GM12878 (cell line): Measurements from ENCODE around the gene CRY1. TPM values are rescaled to one million over a fixed set of nuclear protein-coding genes. Genes with fewer than 3 reads are reported as not detected.

Experiments
- ATAC-seq: fragments of 200-7000 bp; cut with Tn5 transposase; 3 replicates; pipeline ENCODE4 v1.9.1; 2020; ENCODE audit warnings: mild to moderate bottlenecking, moderate library complexity
- Bru-seq: library from RNA; stranded (reverse); fragments of 400-500 nt; gene quantifications from one replicate; lab custom pipeline; 2021; lab: Mats Ljungman, UMichigan
- BruChase-seq, 2 experiments: library from RNA; stranded (reverse); fragments of 400-500 nt; gene quantifications; one replicate each; lab custom pipeline; 2021; lab: Mats Ljungman, UMichigan
- BruUV-seq: library from RNA; stranded (reverse); fragments of 400-500 nt; replicated peaks from 2 replicates; lab custom pipeline; 2021; lab: Mats Ljungman, UMichigan
- CTCF ChIA-PET: fragments of 300-600 bp; sonication (Branson Sonifier 250); formaldehyde crosslinking; extraction: SDS; loops from one replicate; lab custom pipeline; 2021; ENCODE audit warnings: inconsistent platforms; lab: Yijun Ruan, JAX
- POLR2A ChIA-PET: fragments of 350-600 bp; formaldehyde crosslinking; extraction: SDS; loops from one replicate; lab custom pipeline; 2021; ENCODE audit warnings: inconsistent platforms; lab: Charles Lee
- RAD21 ChIA-PET: fragments of 300-600 bp; sonication (Branson Sonifier 250); formaldehyde crosslinking; loops from one replicate; lab custom pipeline; 2023; ENCODE audit warnings: antibody characterized with exemption; ENCODE audit not compliant: unreplicated experiment; lab: Charles Lee
- SMC1A ChIA-PET: fragments of 300-600 bp; sonication (Branson Sonifier 250); formaldehyde crosslinking; loops from one replicate; lab custom pipeline; 2023; ENCODE audit not compliant: unreplicated experiment, uncharacterized antibody; lab: Charles Lee
- DNase-seq: peaks from one replicate; pipeline ENCODE4 v3.0.0-alpha.2; 2011; ENCODE audit warnings: low read depth, low spot score
- FAIRE-seq: peaks from 3 replicates; lab custom pipeline; 2011; peaks lifted over from hg19 to GRCh38; lab: Jason Lieb, UNC
- H2AFZ ChIP-seq: 2 replicates; pipeline ENCODE4 v1.6.0; 2011; ENCODE audit warnings: low read depth, low read length, control low read depth; ENCODE audit not compliant: control insufficient read depth
- H3K27ac ChIP-seq: 2 replicates; pipeline ENCODE4 v1.5.1; 2011; ENCODE audit warnings: control low read depth; ENCODE audit not compliant: control insufficient read depth, insufficient read depth
- H3K27me3 ChIP-seq, 2 experiments: replicated peaks in 1 of 2; 2 replicates each; pipeline versions ENCODE4 v1.6.0 to v1.6.1; 2011; ENCODE audit warnings: low read length in 1 of 2; ENCODE audit not compliant: control insufficient read depth in 2 of 2, insufficient read depth in 2 of 2
- H3K36me3 ChIP-seq, 2 experiments: 2 replicates each; pipeline ENCODE4 v1.5.1; 2011; ENCODE audit warnings: low read length in 1 of 2; ENCODE audit not compliant: control insufficient read depth in 2 of 2, insufficient read depth in 2 of 2
- H3K4me1 ChIP-seq: 2 replicates; pipeline ENCODE4 v1.6.1; 2011; ENCODE audit warnings: mild to moderate bottlenecking, low read length, moderate library complexity, mixed read lengths; ENCODE audit not compliant: control insufficient read depth, insufficient read depth
- H3K4me2 ChIP-seq: 2 replicates; pipeline ENCODE4 v1.6.0; 2011; ENCODE audit warnings: control low read depth; ENCODE audit not compliant: control insufficient read depth, insufficient read depth
- H3K4me3 ChIP-seq: fragments of 200-600 bp; sonication (generic); 2 replicates; pipeline ENCODE4 v1.5.1; 2016
- H3K79me2 ChIP-seq: 2 replicates; pipeline ENCODE4 v1.6.0; 2011; ENCODE audit warnings: low read length; ENCODE audit not compliant: control insufficient read depth, insufficient read depth
- H3K9ac ChIP-seq: 2 replicates; pipeline ENCODE4 v1.8.0; 2011; ENCODE audit warnings: low read length, control low read depth, mixed read lengths; ENCODE audit not compliant: control insufficient read depth, insufficient read depth
- H3K9me3 ChIP-seq: replicated peaks from 3 replicates; pipeline ENCODE4 v1.5.1; 2011; ENCODE audit warnings: mild to moderate bottlenecking, low read length; ENCODE audit not compliant: control insufficient read depth, insufficient read depth
- H4K20me1 ChIP-seq: 2 replicates; pipeline ENCODE4 v1.6.0; 2011; ENCODE audit not compliant: control insufficient read depth, insufficient read depth
- E2F4 ChIP-seq: IDR thresholded peaks from 2 replicates; pipeline ENCODE4 v1.6.1; 2012; ENCODE audit warnings: low read depth, low read length, improper control_type of control experiment
- FOXK2 ChIP-seq: fragments of 450-650 bp; IDR thresholded peaks from 2 replicates; pipeline ENCODE4 v1.6.1; 2017; ENCODE audit warnings: mild to moderate bottlenecking, moderate library complexity
- HDGF ChIP-seq: fragments of 450-650 bp; IDR thresholded peaks from 2 replicates; pipeline ENCODE4 v1.6.1; 2016; ENCODE audit warnings: antibody characterized with exemption
- KLF5 ChIP-seq: fragments of 450-650 bp; IDR thresholded peaks from 2 replicates; pipeline ENCODE4 v1.6.1; 2014; ENCODE audit warnings: mild to moderate bottlenecking; ENCODE audit not compliant: partially characterized antibody
- MEF2B ChIP-seq: fragments of 450-650 bp; IDR thresholded peaks from 2 replicates; pipeline ENCODE4 v1.6.1; 2018; ENCODE audit warnings: mild to moderate bottlenecking, moderate library complexity; ENCODE audit not compliant: partially characterized antibody, poor library complexity, severe bottlenecking
- MLLT1 ChIP-seq: fragments of 450-650 bp; IDR thresholded peaks from 2 replicates; pipeline ENCODE4 v1.6.1; 2016; ENCODE audit warnings: mild to moderate bottlenecking
- NFIC ChIP-seq: IDR thresholded peaks from 2 replicates; pipeline ENCODE4 v1.6.1; 2012; ENCODE audit warnings: low read depth, mild to moderate bottlenecking, inconsistent platforms, low read length, moderate library complexity
- POLR2A ChIP-seq: IDR thresholded peaks from 2 replicates; pipeline ENCODE4 v1.6.1; 2011; ENCODE audit warnings: low read depth, mild to moderate bottlenecking, low read length
- RUNX3 ChIP-seq: IDR thresholded peaks from 2 replicates; pipeline ENCODE4 v1.6.1; 2012; ENCODE audit warnings: low read length, inconsistent platforms
- ZNF592 ChIP-seq: fragments of 450-650 bp; IDR thresholded peaks from 2 replicates; pipeline ENCODE4 v1.6.1; 2017; ENCODE audit warnings: mild to moderate bottlenecking, moderate library complexity
- WGBS: methylation state at CpG from one replicate; pipeline ENCODE4 v1.1.6; 2016; ENCODE audit warnings: low lambda C conversion rate; ENCODE audit not compliant: insufficient replicate concordance, insufficient coverage; ENCODE audit errors: missing lambda C conversion rate; 5-methylcytosine and 5-hydroxymethylcytosine counted together
- in situ Hi-C: fragments of 300-500 bp; cut with MboI; formaldehyde crosslinking; loops from 9 replicates; pipeline ENCODE4 v1.14.3; 2018; ENCODE audit warnings: mixed read lengths
- intact Hi-C: fragments of 100-400 bp; cut with micrococcal nuclease; formaldehyde crosslinking; loops from one replicate; pipeline ENCODE4 v1.14.2; 2022; ENCODE audit not compliant: unreplicated experiment
- long read RNA-seq, 2 experiments: library from polyadenylated mRNA; unstranded; transcript quantifications; one replicate each; pipeline ENCODE4 v2.0.0, GENCODE V29; 2019 to 2020
- polyA minus RNA-seq, 3 experiments: library from RNA; depleted of rRNA, polyadenylated mRNA; stranded (reverse); fragments of >200 nt; gene quantifications; 2 replicates each; pipeline ENCODE4 v1.2.3, GENCODE V29; 2011
- polyA plus RNA-seq, 11 experiments: library from polyadenylated mRNA; depleted of rRNA in 4 of 11; unstranded in 6 of 11; stranded (reverse) in 5 of 11; fragments of >200 nt; fragmentation: Nextera tagmentation in 4 of 11; fragmentation: Illumina TruSeq in 1 of 11; extraction: Ambion mirVana in 4 of 11; extraction: Trizol in 1 of 11; gene quantifications; 1 replicate in 1 of 11; 2 replicates in 10 of 11; pipeline versions ENCODE4 v1.2.1 to v1.2.3, GENCODE V29; 2011 to 2016; ENCODE audit warnings: inconsistent platforms in 2 of 11, missing spikeins in 2 of 11, low read depth in 1 of 11
- total RNA-seq, 4 experiments: library from RNA; depleted of rRNA in 3 of 4; stranded (reverse); fragments of >200 nt in 3 of 4; fragmentation: Illumina TruSeq in 1 of 4; extraction: Trizol in 1 of 4; gene quantifications; 2 replicates each; pipeline versions ENCODE4 v1.2.1 to v1.2.3, GENCODE V29; 2013 to 2021

The CRY1 gene
- total RNA-seq (2013; cell fraction: nucleolus; rRNA removed): 8.5 and 10.0 TPM in 2 replicates
- 3.8 and 5.1 TPM in 2 replicates for total RNA-seq (2014; rRNA removed)
- 5.1 TPM in 2 replicates for total RNA-seq (2014; rRNA removed; fragmentation: Illumina TruSeq; extraction: Trizol)
- 5.8 and 6.1 TPM in 2 replicates for total RNA-seq (2021)
- 1.0 TPM for polyA plus RNA-seq (2011; ENCODE audit: low read depth)
- polyA plus RNA-seq (2011; rRNA removed): 7.3 and 8.4 TPM in 2 replicates
- 3.0 and 4.8 TPM in 2 replicates for polyA plus RNA-seq (2011; cell fraction: cytosol; rRNA removed)
- 8.9 and 9.0 TPM in 2 replicates for polyA plus RNA-seq (2011; cell fraction: nucleus; rRNA removed)
- 2.0 and 2.4 TPM in 2 replicates for polyA plus RNA-seq (2012)
- polyA plus RNA-seq (2014; fragmentation: Illumina TruSeq; extraction: Trizol): 5.5 and 8.1 TPM in 2 replicates
- 1 to 10 TPM; 1.6 to 2.7 TPM for polyA plus RNA-seq (2014; fragmentation: Nextera tagmentation; extraction: Ambion mirVana)
- 5.2 and 5.8 TPM in 2 replicates for polyA plus RNA-seq (2014; rRNA removed)
- 10 to 100 TPM in 1 of 2 experiments, 1 to 10 TPM in 1; 8.7 to 10.9 TPM for polyA plus RNA-seq (2016; fragmentation: Nextera tagmentation; extraction: Ambion mirVana)
- polyA minus RNA-seq (2011; rRNA and poly(A)+ RNA removed): 3.1 and 4.1 TPM in 2 replicates
- polyA minus RNA-seq (2011; cell fraction: cytosol; rRNA and poly(A)+ RNA removed): 1.2 and 3.2 TPM in 2 replicates
- polyA minus RNA-seq (2011; cell fraction: nucleus; rRNA and poly(A)+ RNA removed): 6.0 and 11.7 TPM in 2 replicates
- Bru-seq, nascent RNA: percentile 55 among the genes with signal in this experiment
- BruChase-seq, experiment 1, labeled RNA remaining after a 6-hour chase: percentile 54 among the genes with signal in this experiment
- percentile 55 among the genes with signal in this experiment for BruChase-seq, experiment 2, labeled RNA remaining after a 2-hour chase
- long read RNA-seq, experiment 1, transcript CRY1-201 (13 exons, 3,267 nt): major isoform, 5 of 6 reads
- long read RNA-seq, experiment 1, partial matches to known transcripts: 1 of 6 reads
- long read RNA-seq, experiment 1, other reads (novel, unspliced or antisense): 0 of 6 reads
- long read RNA-seq, experiment 2, transcript CRY1-201 (13 exons, 3,267 nt): major isoform, 13 of 18 reads
- long read RNA-seq, experiment 2, partial matches to known transcripts: 4 of 18 reads
- long read RNA-seq, experiment 2, other reads (novel, unspliced or antisense): 1 of 18 reads

- intact Hi-C loops: no loop called here
- peak within 1 kb of the TSS; percentile 90 for H3K4me2 ChIP-seq
- ChIA-PET RAD21 (no interaction called here), POLR2A (no interaction called here), SMC1A (no interaction called here), CTCF (interaction anchor here (0.8 to 1.3 kb wide), 3 partner anchors 11 to 737 kb away, joined by 3 read pairs; partner anchors contain the start of gene POLR3B)
- no peaks in the 10 kb centered on the region for H4K20me1 ChIP-seq
- peak within 1 kb of the TSS; percentile 86 for H2AFZ ChIP-seq
- in situ Hi-C loops: no loop called here
- no peaks in the 10 kb centered on the region; the same call in 2 of the 3 replicates for H3K9me3 ChIP-seq
- H3K27ac ChIP-seq: peak within 1 kb of the TSS; percentile 47
- peaks cover 0 to 2% of the 10 kb centered on the region in 2 experiments; a peak in 1 of 4 replicates for H3K27me3 ChIP-seq
- no TSS peak for BruUV-seq
- peak within 1 kb of the TSS; percentile 74 for H3K4me3 ChIP-seq
- no peaks in the 10 kb centered on the region for H3K4me1 ChIP-seq
- no peaks in the 10 kb centered on the region for H3K36me3 ChIP-seq
- peak; percentile 93 for ATAC-seq
- peak within 1 kb of the TSS; percentile 56 for H3K9ac ChIP-seq
- peak; percentile 53 for DNase-seq
- FAIRE-seq: no peak
- 24% methylated on average over 58 of the region's 74 CpGs for WGBS
- H3K79me2 ChIP-seq: no peaks in the 10 kb centered on the region
- TF ChIP-seq HDGF (peak; percentile 28; the same call in 1 of the 2 replicates), RUNX3 (peak; percentile 79), MEF2B (peak; percentile 84), E2F4 (peak; percentile 52; the same call in 1 of the 2 replicates), FOXK2 (peak; percentile 70), KLF5 (peak; percentile 26), MLLT1 (no peak), NFIC (no peak), POLR2A (peak; percentile 55), ZNF592 (no peak)
Measured at GRCh38 chr12:107093417-107094182, at the start of gene CRY1. Gene CRY1, minus strand, starts transcription at chr12:107093549. Its CDS starts 588 bp downstream, at chr12:107092961.
